GM20000 (cell line): ENCODE measurements around the gene PTPRK.

Experiments used
- DNase-seq: peaks from one replicate; pipeline ENCODE4 v3.0.0; 2012; ENCODE audit warnings: low spot score
- CTCF ChIP-seq: IDR thresholded peaks from 2 replicates; pipeline ENCODE4 v1.5.1; 2012; ENCODE audit warnings: mild to moderate bottlenecking, control low read depth; ENCODE audit errors: extremely low read depth, missing control alignments

The PTPRK gene

GRCh38 chr6:128259730-128260685 lies 260.4 kb downstream of the PTPRK start:
- no peak for DNase-seq
- TF ChIP-seq CTCF = no peak

- no peak for DNase-seq
- no peak for TF ChIP-seq CTCF
Measured at GRCh38 chr6:128259029-128259724, 261.2 kb downstream of the PTPRK start.

- DNase-seq = no peak
- no peak for TF ChIP-seq CTCF
Measured at GRCh38 chr6:128256095-128256494, 264.3 kb downstream of the PTPRK start.

- TF ChIP-seq CTCF = no peak
- DNase-seq = no peak
Measured at GRCh38 chr6:128252341-128253176, 267.8 kb downstream of the PTPRK start.

- DNase-seq = no peak
Measured at GRCh38 chr6:128251445-128252340, 268.7 kb downstream of the PTPRK start.

More at GRCh38 chr6:128251445-128252340, 268.7 kb downstream of the PTPRK start:
- no peak for TF ChIP-seq CTCF
